HEK293 (cell line): ENCODE data around the gene RANBP3L.

Experiments used
- BCL11B ChIP-seq: fragments of 450-650 bp; formaldehyde crosslinking; IDR thresholded peaks from 2 replicates; pipeline ENCODE4 v1.5.1; 2016; ENCODE audit warnings: low read depth, missing biosample characterization, missing genetic modification characterization
- CTCF ChIP-seq: fragments of 450-650 bp; formaldehyde crosslinking; IDR thresholded peaks from 2 replicates; pipeline ENCODE4 v1.5.1; 2016; ENCODE audit warnings: missing biosample characterization, missing genetic modification characterization
- ZBTB20 ChIP-seq: fragments of 450-650 bp; formaldehyde crosslinking; IDR thresholded peaks from 2 replicates; pipeline ENCODE4 v1.5.1; 2016; ENCODE audit warnings: missing biosample characterization, missing genetic modification characterization
- ZNF585B ChIP-seq: fragments of 450-650 bp; formaldehyde crosslinking; IDR thresholded peaks from 2 replicates; pipeline ENCODE4 v1.5.1; 2016; ENCODE audit warnings: missing biosample characterization, missing genetic modification characterization
- ZNF621 ChIP-seq: fragments of 450-650 bp; formaldehyde crosslinking; IDR thresholded peaks from 2 replicates; pipeline ENCODE4 v1.5.1; 2017; ENCODE audit warnings: missing biosample characterization, missing genetic modification characterization
- ZNF776 ChIP-seq: fragments of 450-650 bp; formaldehyde crosslinking; IDR thresholded peaks from 2 replicates; pipeline ENCODE4 v1.5.0; 2017; ENCODE audit warnings: missing biosample characterization, missing genetic modification characterization, borderline replicate concordance
- ZXDB ChIP-seq: fragments of 450-650 bp; formaldehyde crosslinking; IDR thresholded peaks from 2 replicates; pipeline ENCODE4 v1.5.1; 2016; ENCODE audit warnings: missing biosample characterization, missing genetic modification characterization
- TF ChIP-seq, protein P1 (sequence below): fragments of 450-650 bp; formaldehyde crosslinking; IDR thresholded peaks from 2 replicates; pipeline ENCODE4 v1.5.1; 2016; ENCODE audit warnings: missing biosample characterization, missing genetic modification characterization, borderline replicate concordance

DNA sequence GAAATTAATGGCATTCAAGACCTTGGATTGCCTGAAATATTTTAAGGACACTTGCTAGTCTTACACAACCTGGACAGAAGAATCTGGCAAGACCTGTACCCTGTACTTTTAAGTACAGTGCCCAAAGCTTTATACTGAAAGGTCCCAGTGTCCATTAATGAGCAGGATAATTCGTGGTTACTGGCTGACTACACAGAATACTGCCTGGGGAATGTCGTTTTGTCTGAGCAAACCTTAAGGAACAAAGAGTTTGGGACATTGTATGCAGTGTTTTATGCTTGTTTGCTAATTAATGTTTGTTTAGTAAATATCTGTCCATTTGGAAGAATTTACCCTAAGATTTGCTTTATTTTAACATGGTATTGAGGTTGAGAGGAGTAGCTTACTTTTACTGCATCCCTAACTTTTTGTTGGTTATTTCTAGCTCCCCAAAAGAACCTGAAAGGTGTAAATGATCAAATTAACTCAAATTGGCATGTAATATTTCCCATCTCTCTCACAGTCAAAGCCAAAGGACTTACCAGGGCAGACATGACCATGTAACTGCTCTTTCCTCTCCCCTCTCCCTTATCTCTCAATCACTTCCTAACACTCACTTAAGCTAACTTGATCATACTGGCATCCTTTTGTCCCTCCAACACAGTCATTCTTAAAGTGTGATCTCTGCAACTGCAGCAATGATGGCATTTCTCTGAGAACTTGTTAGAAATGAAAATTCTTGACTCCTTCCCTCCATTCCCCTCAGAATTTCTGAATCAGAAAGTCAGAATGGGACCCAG, 15.7 kb downstream of the RANBP3L start:
- TF ChIP-seq ZNF621 (tag by site-specific recombination) (no peak), ZNF776 (tag by site-specific recombination) (no peak), BCL11B (no peak), CTCF (tag by site-specific recombination) (no peak), ZXDB (tag by site-specific recombination) (no peak), ZNF585B (no peak), ZBTB20 (tag by site-specific recombination) (no peak)
- TF ChIP-seq, protein P1, sequence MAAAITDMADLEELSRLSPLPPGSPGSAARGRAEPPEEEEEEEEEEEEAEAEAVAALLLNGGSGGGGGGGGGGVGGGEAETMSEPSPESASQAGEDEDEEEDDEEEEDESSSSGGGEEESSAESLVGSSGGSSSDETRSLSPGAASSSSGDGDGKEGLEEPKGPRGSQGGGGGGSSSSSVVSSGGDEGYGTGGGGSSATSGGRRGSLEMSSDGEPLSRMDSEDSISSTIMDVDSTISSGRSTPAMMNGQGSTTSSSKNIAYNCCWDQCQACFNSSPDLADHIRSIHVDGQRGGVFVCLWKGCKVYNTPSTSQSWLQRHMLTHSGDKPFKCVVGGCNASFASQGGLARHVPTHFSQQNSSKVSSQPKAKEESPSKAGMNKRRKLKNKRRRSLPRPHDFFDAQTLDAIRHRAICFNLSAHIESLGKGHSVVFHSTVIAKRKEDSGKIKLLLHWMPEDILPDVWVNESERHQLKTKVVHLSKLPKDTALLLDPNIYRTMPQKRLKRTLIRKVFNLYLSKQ (tag by site-specific recombination): no peak
